GM12865 (cell line): ENCODE data around the gene CSK.

Experiments used
- DNase-seq: peaks from one replicate; pipeline ENCODE4 v3.0.0; 2010; ENCODE audit warnings: low read depth
- H3K4me3 ChIP-seq: 2 replicates; pipeline ENCODE4 v1.5.1; 2011; ENCODE audit warnings: mild to moderate bottlenecking, low read depth, low read length, control low read depth
- CTCF ChIP-seq: IDR thresholded peaks from 2 replicates; pipeline ENCODE4 v1.5.1; 2011; ENCODE audit warnings: low read length, control low read depth, low read depth, inconsistent platforms; ENCODE audit not compliant: insufficient read depth; ENCODE audit errors: missing control alignments

Gene CSK

GRCh38 chr15:74823324-74823723 is 41.4 kb downstream of the CSK start:
- no peak for TF ChIP-seq CTCF
- no peak overlapping the region for H3K4me3 ChIP-seq
- DNase-seq, result no peak

GRCh38 chr15:74824976-74825375 is 43.1 kb downstream of the CSK start:
- no peak for TF ChIP-seq CTCF
- no peak for DNase-seq
- H3K4me3 ChIP-seq, result no peak overlapping the region

GRCh38 chr15:74825866-74826265 is 44.0 kb downstream of the CSK start:
- no peak for DNase-seq
- H3K4me3 ChIP-seq, result no peak overlapping the region
- no peak for TF ChIP-seq CTCF

- no peak within 1 kb of the TSS for H3K4me3 ChIP-seq
- no peak for TF ChIP-seq CTCF
- DNase-seq, result no peak
These were observed 44.5 kb downstream of the CSK start, which contains the start of gene CPLX3 for GRCh38 chr15:74826364-74826819. CPLX3 (plus strand) TSS chr15:74826627; CDS start chr15:74826704, 77 bp downstream.

- no peak for TF ChIP-seq CTCF
- no peak for DNase-seq
- H3K4me3 ChIP-seq, result no peak overlapping the region
These were observed 45.0 kb downstream of the CSK start for GRCh38 chr15:74826921-74827320.

GRCh38 chr15:74827614-74828013 is 45.7 kb downstream of the CSK start:
- no peak for DNase-seq
- H3K4me3 ChIP-seq, result no peak overlapping the region
- no peak for TF ChIP-seq CTCF

- TF ChIP-seq CTCF, result no peak
- no peak for DNase-seq
These were observed 47.0 kb downstream of the CSK start for GRCh38 chr15:74828835-74829234.

More at GRCh38 chr15:74828835-74829234, 47.0 kb downstream of the CSK start:
- no peak overlapping the region for H3K4me3 ChIP-seq
